Activated T-cell treated with anti-CD3 and anti-CD28 coated beads, Interleukin-2, amount 50 U/mL, for 1 hour (primary cell): ENCODE measurements around the gene ZNF808.
"Not testable (repeated sequence)": the region's sequence is repeated elsewhere in the genome, so short reads cannot be mapped to it uniquely, and the experiment has no call there.

Source experiments
- DNase-seq: peaks from one replicate; pipeline ENCODE4 v3.0.0-alpha.2; 2020

Gene ZNF808

GRCh38 chr19:52600639-52601024 is 73.2 kb downstream of the ZNF808 start:
- no peak for DNase-seq

GRCh38 chr19:52601025-52601973 is 73.8 kb downstream of the ZNF808 start:
- DNase-seq, result peak; percentile 95

GRCh38 chr19:52601974-52602366 is 74.5 kb downstream of the ZNF808 start:
- DNase-seq, result not testable (repeated sequence)

GRCh38 chr19:52602941-52603340 is 75.5 kb downstream of the ZNF808 start:
- no peak for DNase-seq

- DNase-seq, result no peak
Measured at GRCh38 chr19:52603558-52604207, 76.2 kb downstream of the ZNF808 start.
